Adrenal gland (tissue), 12 donors: ENCODE measurements around the gene ARHGAP23. TPM values are rescaled to one million over a fixed set of nuclear protein-coding genes. Genes with fewer than 3 reads are reported as not detected.
A peak's percentile ranks its signal among the peaks of the same experiment; 100 is the strongest.

Experiments used
- DNase-seq, 7 donors: peaks; one replicate each; pipeline ENCODE4 v3.0.0-alpha.2; 2019 to 2020
- H3K27ac ChIP-seq, 5 donors: fragments of 200-600 bp; sonication (generic) in 4 of 5; 1 replicate in 3 of 5; 2 replicates in 2 of 5; pipeline versions ENCODE4 v1.5.1 to v1.8.0; 2016 to 2020; ENCODE audit warnings: mild to moderate bottlenecking in 1 of 5
- H3K27me3 ChIP-seq: fragments of 200-600 bp; 2 replicates; pipeline ENCODE4 v1.8.0; 2021
- H3K36me3 ChIP-seq, 2 donors: fragments of 200-600 bp; replicated peaks in 1 of 2; 1 replicate in 1 of 2; 2 replicates in 1 of 2; pipeline versions ENCODE4 v1.5.1 to v1.8.0; 2018 to 2022
- H3K4me1 ChIP-seq, 2 donors: fragments of 200-600 bp; replicated peaks in 1 of 2; 1 replicate in 1 of 2; 2 replicates in 1 of 2; pipeline versions ENCODE4 v1.5.1 to v1.8.0; 2018 to 2021
- H3K4me3 ChIP-seq, 4 donors: fragments of 200-600 bp; sonication (generic) in 3 of 4; one replicate each; pipeline ENCODE4 v1.5.1; 2016 to 2018
- H3K9me3 ChIP-seq, 3 donors: fragments of 200-600 bp; sonication (generic) in 1 of 3; replicated peaks in 1 of 3; 1 replicate in 2 of 3; 2 replicates in 1 of 3; pipeline versions ENCODE4 v1.5.1 to v1.8.0; 2016 to 2021
- CTCF ChIP-seq, 6 experiments: fragments of 450-650 bp in 4 of 6; fragments of 200-600 bp in 2 of 6; sonication (generic) in 1 of 6; IDR thresholded peaks; 1 replicate in 5 of 6; 2 replicates in 1 of 6; pipeline versions ENCODE4 v1.5.1 to v1.8.0; 2016 to 2021; ENCODE audit warnings: antibody characterized with exemption in 6 of 6, mild to moderate bottlenecking in 2 of 6, moderate library complexity in 1 of 6
- POLR2A ChIP-seq, 2 donors: fragments of 450-650 bp; IDR thresholded peaks; one replicate each; pipeline ENCODE4 v1.6.1; 2017; ENCODE audit warnings: antibody characterized with exemption in 2 of 2, mild to moderate bottlenecking in 2 of 2, moderate library complexity in 1 of 2
- WGBS, 4 donors: extraction: QIAGEN DNeasy Blood & Tissue Kit in 2 of 4; methylation state at CpG; one replicate each; pipeline versions ENCODE4 v1.1.5 to v1.1.7; 2013 to 2017; 5-methylcytosine and 5-hydroxymethylcytosine counted together
- intact Hi-C, 2 donors: fragments of 100-400 bp; cut with DNase I; formaldehyde crosslinking; loops; one replicate each; pipeline versions ENCODE4 v1.14.1 to v1.15.0; 2022 to 2023
- polyA plus RNA-seq, 3 donors: library from polyadenylated mRNA; stranded (reverse); fragments of 200-250 nt in 2 of 3; fragments of 350-450 nt in 1 of 3; fragmentation: Illumina TruSeq in 1 of 3; extraction: RNeasy Lipid Tissue Mini Kit (QIAGEN cat#74804) in 1 of 3; gene quantifications; one replicate each; pipeline ENCODE4 v1.2.3, GENCODE V29; 2013 to 2014
- total RNA-seq, 9 donors: library from RNA; depleted of rRNA in 4 of 9; stranded (reverse); fragments of >200 nt in 4 of 9; fragments of 120-200 nt in 1 of 9; fragmentation: NEBNext Ultra II Directional in 1 of 9; extraction: Animal tissue kit (Norgen Biotek cat#: 25700) in 1 of 9; gene quantifications; one replicate each; pipeline versions ENCODE4 v1.1.0 to v1.2.4, GENCODE V29; 2013 to 2023
- donor health status: healthy with polysubstance abuse.
- donor health status: Bipolar disorder and iron deficiency.
- donor health status: DM: yes; HTN: yes; CAD: no.
- donor health status: DM: no; HTN: no; CAD: no.
- donor health status: DM: no; HTN: no; CAD: no.
- donor health status: DM: yes; HTN: yes; CAD: no.

Gene ARHGAP23
- total and polyA plus RNA-seq, 12 donors: 4.4 to 71.9 (median 26.4) TPM

GRCh38 chr17:38547444-38547843 is 119.2 kb downstream of the ARHGAP23 start:
- WGBS, 4 donors: 69 to 83% (median 76%) methylated on average over 2 to 12 of the region's 12 CpGs
- Histone ChIP-seq H3K27ac (no peak overlapping the region), H3K36me3 (no peaks in the 10 kb centered on the region), H3K9me3 (no peaks in the 10 kb centered on the region), H3K4me3 (no peak overlapping the region), H3K27me3 (no peaks in the 10 kb centered on the region), H3K4me1 (peaks cover 0 to 5% of the 10 kb centered on the region in 2 donors)
- no peak for DNase-seq
- TF ChIP-seq POLR2A (IDR thresholded peaks at IDR 0.05): no peak
- TF ChIP-seq CTCF (IDR thresholded peaks at IDR 0.05): no peak
- intact Hi-C loops: no loop called here

GRCh38 chr17:38549285-38549684 is 121.0 kb downstream of the ARHGAP23 start:
- DNase-seq: no peak
- TF ChIP-seq POLR2A (IDR thresholded peaks at IDR 0.05) (no peak), CTCF (IDR thresholded peaks at IDR 0.05) (no peak)
- no peak overlapping the region for H3K27ac ChIP-seq
- WGBS, 4 donors: 78 to 85% (median 83%) methylated on average over 3 to 4 of the region's 4 CpGs
- no peak overlapping the region for H3K4me3 ChIP-seq
- peaks cover under 1 to 5% of the 10 kb centered on the region in 2 donors for H3K4me1 ChIP-seq
- intact Hi-C loops: no loop called here
- no peaks in the 10 kb centered on the region for H3K9me3 ChIP-seq
- no peaks in the 10 kb centered on the region for H3K36me3 ChIP-seq
- H3K27me3 ChIP-seq: no peaks in the 10 kb centered on the region

GRCh38 chr17:38550661-38551060 is 122.4 kb downstream of the ARHGAP23 start:
- Histone ChIP-seq H3K36me3 (no peaks in the 10 kb centered on the region), H3K4me3 (no peak overlapping the region), H3K9me3 (no peaks in the 10 kb centered on the region), H3K4me1 (peaks cover 5% of the 10 kb centered on the region in 2 donors), H3K27ac (peak overlapping the region in 4 of 5 donors; percentile 35 to 79 (median 57)), H3K27me3 (no peaks in the 10 kb centered on the region)
- DNase-seq: peak; percentile 91 to 96 (median 95)
- 39 to 69% (median 41%) methylated on average over 2 to 8 of the region's 8 CpGs; no CpG with 5 or more reads in 1 of the 4 donors for WGBS, 4 donors
- intact Hi-C loops: no loop called here
- TF ChIP-seq POLR2A (IDR thresholded peaks at IDR 0.05) (no peak), CTCF (IDR thresholded peaks at IDR 0.05) (no peak)

- no peaks in the 10 kb centered on the region for H3K27me3 ChIP-seq
- 42 to 57% (median 48%) methylated on average over 2 to 9 of the region's 9 CpGs for WGBS, 4 donors
- intact Hi-C loops: no loop called here
Measured at GRCh38 chr17:38551121-38551520, 122.9 kb downstream of the ARHGAP23 start.

More at GRCh38 chr17:38551121-38551520, 122.9 kb downstream of the ARHGAP23 start:
- peaks cover 5% of the 10 kb centered on the region in 2 donors for H3K4me1 ChIP-seq
- H3K27ac ChIP-seq: peak overlapping the region in 4 of 5 donors; percentile 35 to 79 (median 57)
- H3K4me3 ChIP-seq: no peak overlapping the region
- no peaks in the 10 kb centered on the region for H3K36me3 ChIP-seq
- TF ChIP-seq POLR2A (IDR thresholded peaks at IDR 0.05) (no peak), CTCF (IDR thresholded peaks at IDR 0.05) (no peak)
- peak; percentile 45 to 64 (median 60) for DNase-seq
- H3K9me3 ChIP-seq: no peaks in the 10 kb centered on the region
